HG02840 (cell line): Measurements from ENCODE around the gene DHDH.

Experiments used
- ATAC-seq: cut with Tn5 transposase; IDR thresholded peaks from one replicate; pipeline ENCODE4 v1.9.1; 2021; ENCODE audit warnings: mild to moderate bottlenecking, moderate library complexity, moderate number of reproducible peaks; ENCODE audit not compliant: unreplicated experiment, low FRiP score

DHDH gene

DNA sequence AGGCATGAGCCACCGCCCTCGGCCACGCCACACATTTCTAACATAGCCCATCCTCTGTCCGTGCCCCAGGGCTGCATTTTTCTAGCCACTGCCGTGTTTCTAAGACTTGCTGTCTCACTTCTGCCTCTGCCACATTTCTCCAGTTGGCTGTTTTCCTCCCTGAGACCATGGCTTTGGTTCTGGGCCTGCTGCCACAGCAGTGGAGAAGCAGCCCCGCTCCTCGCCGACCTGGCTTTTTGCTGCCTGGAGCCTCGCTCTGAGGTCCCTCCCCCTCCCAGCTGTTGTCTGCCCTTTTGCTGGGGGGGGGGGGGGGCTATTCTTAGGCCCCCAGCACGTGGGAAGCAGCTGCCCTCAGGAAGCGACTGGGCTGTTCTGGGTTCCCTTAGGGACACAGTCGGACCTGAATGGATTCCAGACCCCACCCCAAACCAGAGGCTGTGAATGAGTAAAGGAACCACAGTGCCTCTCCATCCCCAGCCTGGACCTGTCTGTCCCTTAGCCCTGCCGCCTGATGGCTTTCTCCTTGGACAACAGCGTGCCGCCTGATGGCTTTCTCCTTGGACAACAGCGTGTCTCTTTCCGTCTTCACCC, 56.3 kb downstream of the DHDH start:
- ATAC-seq = no peak

DNA sequence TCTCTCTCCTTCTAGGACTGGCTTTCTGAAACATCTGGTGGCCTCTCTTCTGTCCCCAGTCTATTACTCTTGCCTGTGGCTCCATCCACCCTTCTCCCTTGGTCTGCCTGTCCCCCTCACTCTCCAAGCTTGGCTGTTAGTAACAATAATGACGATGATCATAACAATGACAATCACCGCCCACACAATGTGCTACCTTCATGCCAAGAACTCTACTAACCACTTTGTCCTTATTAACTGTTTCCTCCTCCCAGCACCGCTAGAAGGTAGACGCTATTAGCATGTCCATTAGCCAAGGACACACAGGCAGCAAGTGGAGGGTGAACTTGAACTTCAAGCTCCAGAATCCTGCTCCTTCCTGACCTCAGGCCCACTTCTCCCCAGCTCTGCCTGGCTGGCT, 56.9 kb downstream of the DHDH start:
- ATAC-seq = no peak

- ATAC-seq = no peak
These were observed 57.6 kb downstream of the DHDH start for GRCh38 chr19:48991011-48991609.

DNA sequence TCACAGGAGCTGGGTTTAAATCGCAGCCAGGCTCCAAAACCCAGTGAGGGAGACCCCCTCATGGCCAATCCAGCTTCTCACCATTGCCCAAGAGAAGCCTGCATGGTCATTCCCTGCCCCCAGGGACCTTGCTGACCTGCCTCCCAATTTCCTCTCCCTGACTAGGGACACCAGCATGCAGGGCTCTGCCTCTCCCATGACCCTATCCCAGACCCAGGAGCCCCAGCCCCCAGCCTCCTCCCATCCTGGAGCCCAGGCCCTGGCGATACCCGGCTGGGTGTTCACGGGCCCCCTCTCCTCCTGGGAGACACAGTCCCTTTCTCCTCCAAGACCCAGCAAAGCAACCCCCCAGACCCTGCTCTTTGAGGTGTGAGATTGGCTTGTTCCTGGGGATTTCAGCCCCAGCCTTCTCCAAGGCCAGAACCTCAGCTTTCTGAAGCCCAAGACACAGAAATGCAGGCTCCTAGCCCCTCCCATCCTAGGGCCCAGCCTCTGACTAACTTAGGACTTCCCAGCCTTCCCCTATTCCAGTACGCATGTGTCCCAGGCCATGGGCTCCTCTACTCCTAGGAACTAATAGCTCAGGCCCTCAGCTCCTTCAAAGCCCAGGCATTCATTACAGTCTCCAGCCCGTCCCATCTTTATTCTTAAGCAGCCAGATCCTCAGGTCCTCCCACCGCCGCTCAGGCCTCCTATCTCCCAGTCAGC, 58.5 kb downstream of the DHDH start:
- no peak for ATAC-seq

DNA sequence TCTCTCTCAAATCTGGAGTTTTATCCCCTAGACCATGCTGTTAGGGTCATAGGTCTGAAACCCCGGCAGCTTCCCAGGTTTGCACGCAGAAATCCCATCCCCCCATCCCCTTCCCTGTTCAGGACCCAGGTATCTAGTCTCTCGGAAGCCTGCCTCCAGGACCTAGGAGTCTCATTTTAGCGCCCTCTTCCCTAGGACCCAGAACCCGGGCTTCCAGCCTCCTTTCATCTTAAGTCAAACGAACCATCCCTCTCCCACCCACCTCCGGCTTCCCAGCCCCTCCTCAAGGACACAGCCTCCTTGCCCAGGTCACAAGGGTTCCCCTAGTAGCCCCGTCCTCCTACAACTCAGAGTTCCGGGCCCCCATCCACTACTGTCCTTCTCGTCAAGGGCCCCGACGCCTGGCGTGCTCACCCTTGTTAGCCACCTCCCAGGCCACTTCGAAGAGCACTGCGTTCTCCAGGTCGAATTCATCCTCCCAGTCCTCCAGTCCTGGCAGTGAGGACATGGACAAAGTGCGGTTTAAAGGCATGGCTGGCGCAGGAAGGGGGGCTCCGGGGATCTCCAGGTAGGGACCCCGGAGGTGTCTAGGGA, 59.2 kb downstream of the DHDH start:
- peak; percentile 8 for ATAC-seq

GRCh38 chr19:48993175-48994034, 59.9 kb downstream of the DHDH start, which contains the start of the genes GYS1 and RUVBL2:
Gene GYS1, minus strand, starts transcription at chr19:48993309. Its CDS starts 197 bp downstream, at chr19:48993112.
Gene RUVBL2, plus strand, starts transcription at chr19:48993887. Its CDS starts 25 bp downstream, at chr19:48993912.
- ATAC-seq = peak; percentile 89

GRCh38 chr19:48994035-48994386, 60.5 kb downstream of the DHDH start:
- no peak for ATAC-seq
